Activated T-cell treated with anti-CD3 and anti-CD28 coated beads for 1 hour (primary cell): ENCODE data around the gene ZNF180.
"Not testable (repeated sequence)": the region's sequence is repeated elsewhere in the genome, so short reads cannot be mapped to it uniquely, and the experiment has no call there.

ENCODE experiments used
- DNase-seq: peaks from one replicate; pipeline ENCODE4 v3.0.0-alpha.2; 2020; ENCODE audit warnings: low read depth

Gene ZNF180

DNA sequence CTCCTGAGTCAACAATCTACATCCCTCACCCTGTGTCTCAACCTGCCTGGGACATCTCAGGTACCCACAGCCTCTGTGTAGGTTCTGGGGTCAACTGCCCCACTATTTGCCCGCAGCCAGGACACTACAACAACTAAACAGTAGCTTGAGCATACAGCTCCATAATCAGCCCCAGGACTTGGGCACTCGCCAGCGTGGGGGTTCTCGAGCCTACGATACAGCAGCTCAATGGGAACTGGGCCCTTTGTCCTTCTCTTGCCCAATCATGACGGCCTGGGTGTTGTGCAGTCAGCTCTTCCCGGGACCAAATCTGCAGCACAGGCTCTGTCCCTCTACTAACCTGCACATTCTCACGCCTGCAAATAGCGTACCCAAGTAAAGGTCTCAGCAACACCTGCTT, 1.3 kb downstream of the ZNF180 start:
- no peak for DNase-seq

DNA sequence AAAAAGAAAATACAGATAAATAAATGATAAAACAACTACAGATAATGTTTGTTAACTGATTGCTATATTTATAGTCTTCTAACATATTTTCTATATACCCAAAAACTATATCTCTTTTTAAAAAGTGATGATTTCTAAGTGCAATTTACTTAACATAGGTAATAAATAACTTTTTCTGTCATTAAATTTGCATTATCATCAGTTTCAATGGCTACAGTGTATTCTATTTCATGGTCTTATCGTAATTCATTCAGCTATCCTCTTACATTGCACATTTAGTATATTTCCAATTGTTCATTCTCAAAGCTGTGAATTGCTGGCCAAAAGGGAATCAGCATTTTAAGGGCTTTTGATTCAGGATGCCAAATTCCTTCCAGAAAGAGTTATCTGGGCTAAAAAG, 3.6 kb downstream of the ZNF180 start:
- no peak for DNase-seq

DNA sequence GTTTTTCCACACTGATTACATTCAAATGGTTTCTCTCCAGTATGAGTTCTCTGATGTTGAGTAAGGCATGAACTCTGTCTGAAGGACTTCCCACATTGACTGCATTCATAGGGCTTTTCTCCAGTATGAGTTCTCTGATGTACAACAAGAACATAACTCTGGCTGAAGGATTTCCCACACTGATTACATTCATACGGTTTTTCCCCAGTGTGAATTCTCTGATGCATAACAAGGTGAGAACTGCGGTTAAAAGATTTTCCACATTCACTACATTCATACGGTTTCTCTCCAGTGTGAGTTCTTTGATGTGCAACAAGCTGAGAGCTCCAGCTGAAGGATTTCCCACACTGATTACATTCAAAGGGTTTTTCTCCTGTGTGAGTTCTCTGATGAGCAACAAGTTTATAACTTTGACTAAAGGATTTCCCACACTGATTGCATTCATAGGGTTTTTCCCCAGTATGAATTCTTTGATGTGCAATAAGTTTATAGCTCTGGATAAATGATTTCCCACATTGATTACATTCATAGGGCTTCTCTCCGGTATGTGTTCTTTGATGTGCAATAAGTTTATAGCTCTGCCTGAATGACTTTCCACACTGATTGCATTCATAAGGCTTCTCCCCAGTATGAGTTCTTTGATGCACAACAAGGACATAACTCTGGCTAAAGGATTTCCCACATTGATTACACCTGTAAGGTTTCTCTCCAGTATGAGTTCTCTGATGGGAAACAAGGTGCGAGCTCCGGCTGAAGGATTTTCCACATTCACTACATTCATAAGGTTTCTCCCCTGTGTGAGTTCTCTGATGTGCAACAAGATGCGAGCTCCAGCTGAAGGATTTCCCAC, 23.5 kb downstream of the ZNF180 start:
- no peak for DNase-seq

DNA sequence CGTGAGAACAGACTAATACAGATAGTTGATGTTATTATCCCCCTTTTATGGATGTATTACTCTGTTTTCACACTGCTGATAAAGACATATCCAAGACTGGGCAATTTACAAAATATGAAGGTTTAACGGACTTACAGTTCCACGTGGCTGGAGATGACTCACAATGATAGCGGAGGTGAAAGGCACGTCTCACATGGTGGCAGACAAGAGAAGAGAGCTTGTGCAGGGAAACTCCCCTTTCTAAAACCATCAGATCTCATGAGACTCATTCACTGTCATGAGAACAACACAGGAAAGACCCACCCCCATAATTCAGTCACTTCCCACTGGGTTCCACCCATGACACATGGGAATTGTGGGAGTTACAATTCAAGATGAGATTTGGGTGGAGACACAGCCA, 31.6 kb downstream of the ZNF180 start:
- not testable (repeated sequence) for DNase-seq

DNA sequence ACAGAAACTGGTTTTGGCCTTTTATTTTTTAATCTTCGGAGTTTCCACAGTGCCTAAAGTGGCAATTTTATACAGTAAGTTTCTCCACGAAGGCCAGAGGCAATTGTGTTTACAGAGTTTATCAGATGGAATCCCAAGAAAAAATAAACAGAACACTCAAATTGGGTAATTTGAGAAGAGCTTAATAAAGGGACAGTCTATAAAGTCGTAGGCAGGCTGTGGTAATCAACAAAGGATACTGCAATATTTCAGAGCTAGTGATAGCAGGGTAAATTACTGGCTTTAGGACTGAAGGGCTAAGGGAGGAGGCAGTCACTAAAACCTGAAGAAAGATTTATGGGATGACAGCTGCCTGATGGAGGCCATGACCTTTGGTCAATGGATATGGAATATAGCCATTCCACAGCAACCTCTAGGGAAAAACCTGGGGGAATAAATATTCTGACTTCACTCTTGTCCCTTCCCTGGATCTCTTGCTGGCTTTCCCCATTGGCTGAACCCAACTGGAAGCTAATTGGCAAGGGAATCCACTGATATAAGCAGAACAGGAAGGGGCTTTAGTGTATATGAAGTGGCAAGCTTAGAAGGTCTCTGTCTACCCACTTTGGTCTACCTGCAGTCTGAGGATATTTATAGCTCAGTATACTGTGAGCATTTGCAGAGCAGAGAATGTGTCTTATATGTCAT, 37.6 kb downstream of the ZNF180 start:
- not testable (repeated sequence) for DNase-seq

DNA sequence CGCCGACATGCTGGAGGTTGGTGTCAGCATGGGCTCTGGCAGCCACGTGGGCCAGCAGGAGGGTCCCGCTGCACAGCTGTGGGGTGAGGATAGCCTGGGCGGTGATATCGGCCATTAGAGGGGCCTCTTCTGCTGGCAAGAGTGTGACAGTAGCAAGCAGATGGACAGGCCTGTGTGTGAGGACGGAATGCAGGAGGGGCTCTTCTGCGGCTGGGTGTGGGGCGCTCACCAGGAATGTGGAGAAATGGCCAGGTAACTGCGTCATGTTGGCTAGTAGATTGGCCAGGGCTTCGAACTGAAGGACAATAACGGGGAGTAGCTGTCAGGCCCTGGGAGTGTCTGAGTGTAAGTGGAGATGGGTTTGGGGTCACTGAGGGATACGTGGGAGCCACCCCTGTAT, 44.3 kb downstream of the ZNF180 start:
- DNase-seq, result not testable (repeated sequence)

DNA sequence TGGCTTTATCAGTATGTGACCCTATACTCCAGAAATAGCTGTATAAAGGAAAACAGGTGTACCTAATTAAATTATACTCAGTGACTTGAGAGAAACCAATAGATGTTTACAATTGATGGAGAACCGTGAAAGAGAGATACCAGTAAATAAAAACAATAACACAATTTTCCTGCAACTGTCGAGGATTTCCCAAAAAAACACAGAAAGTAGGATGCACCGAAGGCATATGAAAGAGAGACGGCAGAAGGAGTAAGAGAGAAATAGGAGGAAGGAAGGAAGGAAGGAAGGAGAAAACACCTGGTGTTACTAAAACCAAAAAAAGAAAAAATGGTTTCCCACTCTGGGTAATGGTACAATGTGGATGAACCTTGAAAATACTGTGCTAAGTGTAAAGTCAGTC, 45.2 kb downstream of the ZNF180 start:
- DNase-seq, result no peak

DNA sequence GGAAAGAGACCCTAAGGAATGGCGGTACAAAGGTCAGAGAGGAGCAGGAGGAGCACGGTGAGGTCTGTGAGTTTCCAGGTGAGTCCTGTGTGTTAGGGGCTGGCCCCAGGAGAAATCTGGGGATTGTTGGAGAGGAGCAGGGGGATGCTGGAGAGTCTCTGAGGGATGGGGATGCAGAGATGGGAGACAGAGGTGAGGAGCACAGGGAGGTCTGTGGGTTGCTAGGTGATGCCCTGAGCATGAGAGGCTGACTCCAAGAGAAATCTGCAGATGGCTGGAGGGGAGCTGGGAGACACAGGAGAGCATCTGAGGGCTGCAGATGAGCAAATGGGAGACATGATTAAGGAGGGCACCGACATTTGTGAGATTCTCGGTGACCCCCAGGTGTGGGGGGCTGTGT, 48.0 kb downstream of the ZNF180 start:
- no peak for DNase-seq

DNA sequence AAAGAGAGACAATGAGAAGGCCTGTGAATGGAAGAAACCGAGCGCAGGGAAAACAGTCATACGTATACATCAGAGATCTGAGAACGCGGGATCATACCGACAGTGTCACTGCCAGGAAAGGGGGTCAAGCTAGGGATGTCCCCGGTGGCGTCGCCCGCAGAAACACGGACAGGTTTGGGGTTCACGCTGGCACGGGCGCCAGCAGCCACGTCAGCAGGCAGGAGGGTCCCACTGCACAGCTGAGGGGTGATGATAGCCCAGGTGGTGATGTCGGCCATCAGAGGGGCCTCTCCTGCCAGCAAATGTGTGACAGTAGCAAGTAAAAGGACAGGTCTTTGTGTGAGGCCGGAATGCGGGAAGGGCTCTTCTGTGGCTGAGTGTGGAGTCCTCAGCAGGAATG, 48.6 kb downstream of the ZNF180 start:
- DNase-seq, result no peak

DNA sequence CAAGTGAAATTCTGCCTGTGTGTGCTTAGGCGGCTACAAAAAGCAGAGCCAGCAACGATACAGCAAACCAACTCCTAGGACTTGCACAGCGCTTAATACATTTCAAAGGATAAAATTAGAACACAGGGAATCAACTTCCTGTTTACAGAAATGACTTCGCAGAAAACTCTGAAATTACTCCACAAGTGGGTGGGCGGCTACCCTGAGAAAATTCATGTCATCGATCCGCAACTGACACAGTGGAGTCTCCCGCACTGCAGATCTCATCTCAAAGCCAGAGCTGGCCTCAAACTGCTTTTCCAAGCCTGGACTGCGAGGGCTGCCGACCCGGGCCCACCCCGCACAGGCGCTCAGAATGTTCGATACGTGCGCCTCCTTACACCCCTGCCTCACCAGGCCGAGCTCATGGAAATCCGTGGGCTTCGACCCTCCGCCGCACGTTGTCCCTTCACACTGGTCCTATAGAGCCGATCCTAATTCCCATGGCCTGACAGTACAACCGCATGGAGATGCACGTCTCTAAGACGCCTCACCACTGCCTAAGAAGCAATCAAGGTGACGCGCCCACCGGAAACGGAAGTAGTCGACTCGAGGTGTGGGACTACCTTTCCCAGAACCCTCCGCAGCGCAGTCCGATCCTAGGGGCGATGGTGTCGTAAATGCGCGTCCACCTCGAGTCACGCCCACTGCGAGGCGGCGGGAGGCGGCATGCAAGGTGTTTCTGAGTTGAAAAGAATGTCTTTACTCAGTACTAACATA, 52.2 kb downstream of the ZNF180 start, which contains the start of gene ZNF229:
Gene ZNF229 (minus strand): TSS at position 557 of the 759 bp plus-strand sequence. CDS start 5,625 bp downstream, outside the sequence.
- DNase-seq, result peak; percentile 38

DNA sequence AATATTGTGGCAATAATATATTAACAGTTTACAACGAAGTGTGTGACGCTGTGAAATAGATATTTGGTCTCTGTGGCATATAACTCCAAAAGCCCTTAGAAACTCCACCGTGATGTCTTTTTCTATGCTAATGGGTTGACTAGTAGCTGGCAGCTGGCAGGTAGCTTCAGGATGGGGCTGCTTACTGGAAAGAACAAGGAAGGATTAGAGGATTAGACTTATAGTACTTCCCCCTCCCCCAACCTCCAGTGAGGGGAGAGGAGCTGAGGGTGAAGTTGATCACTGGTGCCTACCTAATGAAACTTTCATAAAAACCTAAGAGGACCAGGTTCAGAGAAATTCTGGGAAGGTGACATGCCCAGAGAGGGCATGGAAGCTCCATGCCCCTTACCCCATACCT, 61.9 kb downstream of the ZNF180 start:
- no peak for DNase-seq

DNA sequence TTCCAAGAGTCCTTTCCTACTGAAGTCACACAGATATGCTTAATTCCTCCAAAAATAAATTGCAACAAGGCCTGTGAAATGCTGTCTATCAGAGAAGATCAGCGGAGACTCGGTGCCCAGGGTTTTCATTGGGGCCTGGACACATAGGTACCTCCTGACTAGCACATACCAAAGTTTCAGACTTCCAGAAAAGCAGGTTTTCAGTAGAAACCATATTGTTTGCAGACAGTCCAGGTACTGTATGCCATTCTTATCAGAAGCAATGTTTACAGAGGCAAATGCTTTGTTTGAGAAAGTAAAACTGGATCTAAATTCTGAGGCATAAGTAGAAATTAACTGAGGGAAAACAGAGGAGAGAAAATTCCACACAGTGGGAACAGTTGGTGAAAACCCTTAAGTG, 64.9 kb downstream of the ZNF180 start:
- DNase-seq, result no peak

DNA sequence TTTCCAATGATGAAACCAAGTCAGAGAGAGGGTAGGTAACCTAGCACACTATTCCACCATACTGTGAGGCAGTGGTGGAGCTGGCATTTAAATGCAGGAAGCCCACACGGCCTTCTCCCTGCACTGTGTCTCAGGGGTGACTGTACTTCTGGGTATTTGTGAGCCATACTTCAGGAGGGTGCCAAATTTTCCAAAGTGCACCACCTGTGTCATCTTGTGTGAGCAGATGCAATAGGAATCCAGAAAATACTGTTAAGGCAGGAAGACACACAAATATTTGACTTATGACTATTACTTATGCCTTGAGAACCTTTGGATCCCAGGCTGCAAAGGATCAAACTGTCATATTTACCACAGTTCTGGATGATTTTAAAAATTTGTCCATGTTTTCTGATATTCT, 69.4 kb downstream of the ZNF180 start:
- no peak for DNase-seq
